Measurements from ENCODE around the gene TATDN2.

The TATDN2 gene

GRCh38 chr3:10223676-10224639 lies 24.3 kb upstream of the TATDN2 start:
- H3K4me3 ChIP-seq (ENCODE audit: low read length) = no peak overlapping the region
- peaks cover 4% of the 10 kb centered on the region; the same call in 1 of the 2 replicates for H3K4me1 ChIP-seq (ENCODE audit: insufficient read depth, low read length)
- H3K27ac ChIP-seq (ENCODE audit: low read length) = no peak overlapping the region
- no peaks in the 10 kb centered on the region for H3K9me3 ChIP-seq (ENCODE audit: insufficient read depth, low read depth, low read length)
- H3K9ac ChIP-seq (ENCODE audit: low read depth, low read length) = no peak overlapping the region
- no peaks in the 10 kb centered on the region for H3K36me3 ChIP-seq (ENCODE audit: insufficient read depth, low read depth, low read length)
- H3K27me3 ChIP-seq (ENCODE audit: insufficient read depth, low read length) = no peaks in the 10 kb centered on the region

- no peaks in the 10 kb centered on the region for H3K9me3 ChIP-seq (ENCODE audit: insufficient read depth, low read depth, low read length)
- H3K4me3 ChIP-seq (ENCODE audit: low read length) = no peak overlapping the region
- H3K27ac ChIP-seq (ENCODE audit: low read length) = no peak overlapping the region
- H3K36me3 ChIP-seq (ENCODE audit: insufficient read depth, low read depth, low read length) = no peaks in the 10 kb centered on the region
- H3K27me3 ChIP-seq (ENCODE audit: insufficient read depth, low read length) = no peaks in the 10 kb centered on the region
- H3K9ac ChIP-seq (ENCODE audit: low read depth, low read length) = peak overlapping the region; percentile 22; the same call in 1 of the 2 replicates
- peaks cover 4% of the 10 kb centered on the region; the same call in 1 of the 2 replicates for H3K4me1 ChIP-seq (ENCODE audit: insufficient read depth, low read length)
Measured at GRCh38 chr3:10224794-10225665, 23.2 kb upstream of the TATDN2 start.

GRCh38 chr3:10226293-10226692 lies 22.0 kb upstream of the TATDN2 start:
- H3K9me3 ChIP-seq (ENCODE audit: insufficient read depth, low read depth, low read length) = no peaks in the 10 kb centered on the region
- H3K9ac ChIP-seq (ENCODE audit: low read depth, low read length) = peak overlapping the region; percentile 76; the same call in 1 of the 2 replicates
- peaks cover 4% of the 10 kb centered on the region; the same call in 1 of the 2 replicates for H3K4me1 ChIP-seq (ENCODE audit: insufficient read depth, low read length)
- H3K27ac ChIP-seq (ENCODE audit: low read length) = peak overlapping the region; percentile 87
- H3K36me3 ChIP-seq (ENCODE audit: insufficient read depth, low read depth, low read length) = no peaks in the 10 kb centered on the region
- H3K4me3 ChIP-seq (ENCODE audit: low read length) = peak overlapping the region; percentile 60
- no peaks in the 10 kb centered on the region for H3K27me3 ChIP-seq (ENCODE audit: insufficient read depth, low read length)

GRCh38 chr3:10228248-10228950 lies 19.9 kb upstream of the TATDN2 start:
- no peak overlapping the region for H3K27ac ChIP-seq (ENCODE audit: low read length)
- H3K4me1 ChIP-seq (ENCODE audit: insufficient read depth, low read length) = peaks cover 4% of the 10 kb centered on the region; the same call in 1 of the 2 replicates
- H3K36me3 ChIP-seq (ENCODE audit: insufficient read depth, low read depth, low read length) = no peaks in the 10 kb centered on the region
- H3K4me3 ChIP-seq (ENCODE audit: low read length) = no peak overlapping the region
- no peak overlapping the region for H3K9ac ChIP-seq (ENCODE audit: low read depth, low read length)
- no peaks in the 10 kb centered on the region for H3K9me3 ChIP-seq (ENCODE audit: insufficient read depth, low read depth, low read length)
- H3K27me3 ChIP-seq (ENCODE audit: insufficient read depth, low read length) = no peaks in the 10 kb centered on the region

- Histone ChIP-seq H3K27ac (ENCODE audit: low read length) (no peak overlapping the region), H3K36me3 (ENCODE audit: insufficient read depth, low read depth, low read length) (no peaks in the 10 kb centered on the region), H3K4me1 (ENCODE audit: insufficient read depth, low read length) (peaks cover 4% of the 10 kb centered on the region; the same call in 1 of the 2 replicates), H3K4me3 (ENCODE audit: low read length) (no peak overlapping the region), H3K9ac (ENCODE audit: low read depth, low read length) (no peak overlapping the region), H3K27me3 (ENCODE audit: insufficient read depth, low read length) (no peaks in the 10 kb centered on the region), H3K9me3 (ENCODE audit: insufficient read depth, low read depth, low read length) (no peaks in the 10 kb centered on the region)
Measured at GRCh38 chr3:10229576-10229975, 18.7 kb upstream of the TATDN2 start.

- Histone ChIP-seq H3K4me1 (ENCODE audit: insufficient read depth, low read length) (no peaks in the 10 kb centered on the region), H3K9me3 (ENCODE audit: insufficient read depth, low read depth, low read length) (no peaks in the 10 kb centered on the region), H3K27ac (ENCODE audit: low read length) (no peak overlapping the region), H3K27me3 (ENCODE audit: insufficient read depth, low read length) (no peaks in the 10 kb centered on the region), H3K9ac (ENCODE audit: low read depth, low read length) (no peak overlapping the region), H3K36me3 (ENCODE audit: insufficient read depth, low read depth, low read length) (no peaks in the 10 kb centered on the region), H3K4me3 (ENCODE audit: low read length) (no peak overlapping the region)
Measured at GRCh38 chr3:10232137-10232536, 16.1 kb upstream of the TATDN2 start.

- no peak overlapping the region for H3K4me3 ChIP-seq (ENCODE audit: low read length)
- H3K9ac ChIP-seq (ENCODE audit: low read depth, low read length) = no peak overlapping the region
- no peaks in the 10 kb centered on the region for H3K9me3 ChIP-seq (ENCODE audit: insufficient read depth, low read depth, low read length)
- no peaks in the 10 kb centered on the region for H3K4me1 ChIP-seq (ENCODE audit: insufficient read depth, low read length)
- H3K27ac ChIP-seq (ENCODE audit: low read length) = no peak overlapping the region
- H3K36me3 ChIP-seq (ENCODE audit: insufficient read depth, low read depth, low read length) = no peaks in the 10 kb centered on the region
- no peaks in the 10 kb centered on the region for H3K27me3 ChIP-seq (ENCODE audit: insufficient read depth, low read length)
Measured at GRCh38 chr3:10233988-10234387, 14.3 kb upstream of the TATDN2 start.

- no peaks in the 10 kb centered on the region for H3K36me3 ChIP-seq (ENCODE audit: insufficient read depth, low read depth, low read length)
- no peak overlapping the region for H3K9ac ChIP-seq (ENCODE audit: low read depth, low read length)
- no peaks in the 10 kb centered on the region for H3K27me3 ChIP-seq (ENCODE audit: insufficient read depth, low read length)
- no peak overlapping the region for H3K27ac ChIP-seq (ENCODE audit: low read length)
- H3K4me3 ChIP-seq (ENCODE audit: low read length) = no peak overlapping the region
- no peaks in the 10 kb centered on the region for H3K4me1 ChIP-seq (ENCODE audit: insufficient read depth, low read length)
- H3K9me3 ChIP-seq (ENCODE audit: insufficient read depth, low read depth, low read length) = no peaks in the 10 kb centered on the region
Measured at GRCh38 chr3:10234526-10235230, 13.6 kb upstream of the TATDN2 start.

GRCh38 chr3:10235551-10235950 lies 12.7 kb upstream of the TATDN2 start:
- no peaks in the 10 kb centered on the region for H3K27me3 ChIP-seq (ENCODE audit: insufficient read depth, low read length)

GRCh38 chr3:10238345-10239183 lies 9.7 kb upstream of the TATDN2 start:
- Histone ChIP-seq H3K27ac (ENCODE audit: low read length) (no peak overlapping the region), H3K4me1 (ENCODE audit: insufficient read depth, low read length) (no peaks in the 10 kb centered on the region), H3K27me3 (ENCODE audit: insufficient read depth, low read length) (no peaks in the 10 kb centered on the region), H3K9me3 (ENCODE audit: insufficient read depth, low read depth, low read length) (no peaks in the 10 kb centered on the region), H3K4me3 (ENCODE audit: low read length) (no peak overlapping the region), H3K36me3 (ENCODE audit: insufficient read depth, low read depth, low read length) (no peaks in the 10 kb centered on the region), H3K9ac (ENCODE audit: low read depth, low read length) (no peak overlapping the region)

More at GRCh38 chr3:10235551-10235950, 12.7 kb upstream of the TATDN2 start:
- H3K4me3 ChIP-seq (ENCODE audit: low read length) = no peak overlapping the region
- H3K27ac ChIP-seq (ENCODE audit: low read length) = no peak overlapping the region
- H3K9me3 ChIP-seq (ENCODE audit: insufficient read depth, low read depth, low read length) = no peaks in the 10 kb centered on the region
- H3K36me3 ChIP-seq (ENCODE audit: insufficient read depth, low read depth, low read length) = no peaks in the 10 kb centered on the region
- no peaks in the 10 kb centered on the region for H3K4me1 ChIP-seq (ENCODE audit: insufficient read depth, low read length)
- H3K9ac ChIP-seq (ENCODE audit: low read depth, low read length) = no peak overlapping the region
